ENCODE results near the gene C15orf61. TPM values are rescaled to one million over a fixed set of nuclear protein-coding genes. Genes with fewer than 3 reads are reported as not detected.

Gene C15orf61
- polyA plus RNA-seq (2011; rRNA removed) (2.3 and 3.2 TPM in 2 replicates), polyA minus RNA-seq (2011; rRNA and poly(A)+ RNA removed) (1.6 and 2.9 TPM in 2 replicates)

- ChIA-PET CTCF (interaction anchor here (0.6 to 1.3 kb wide), 5 partner anchors 9 to 1525 kb away, joined by 3 to 5 read pairs (median 3); no protein-coding TSS in a partner anchor), POLR2A (interaction anchor here (0.5 to 1.5 kb wide), 3 partner anchors 11 to 265 kb away, joined by 3 read pairs; no protein-coding TSS in a partner anchor)
- DNase-seq (ENCODE audit: low read depth, low spot score): no peak
- no peaks in the 10 kb centered on the region; the same call in 1 of the 2 replicates for H3K9me3 ChIP-seq (ENCODE audit: control insufficient read depth, insufficient read depth, low read length)
- H3K4me3 ChIP-seq (ENCODE audit: low read depth, low read length): peak within 1 kb of the TSS; percentile 82
- TF ChIP-seq, protein P1, sequence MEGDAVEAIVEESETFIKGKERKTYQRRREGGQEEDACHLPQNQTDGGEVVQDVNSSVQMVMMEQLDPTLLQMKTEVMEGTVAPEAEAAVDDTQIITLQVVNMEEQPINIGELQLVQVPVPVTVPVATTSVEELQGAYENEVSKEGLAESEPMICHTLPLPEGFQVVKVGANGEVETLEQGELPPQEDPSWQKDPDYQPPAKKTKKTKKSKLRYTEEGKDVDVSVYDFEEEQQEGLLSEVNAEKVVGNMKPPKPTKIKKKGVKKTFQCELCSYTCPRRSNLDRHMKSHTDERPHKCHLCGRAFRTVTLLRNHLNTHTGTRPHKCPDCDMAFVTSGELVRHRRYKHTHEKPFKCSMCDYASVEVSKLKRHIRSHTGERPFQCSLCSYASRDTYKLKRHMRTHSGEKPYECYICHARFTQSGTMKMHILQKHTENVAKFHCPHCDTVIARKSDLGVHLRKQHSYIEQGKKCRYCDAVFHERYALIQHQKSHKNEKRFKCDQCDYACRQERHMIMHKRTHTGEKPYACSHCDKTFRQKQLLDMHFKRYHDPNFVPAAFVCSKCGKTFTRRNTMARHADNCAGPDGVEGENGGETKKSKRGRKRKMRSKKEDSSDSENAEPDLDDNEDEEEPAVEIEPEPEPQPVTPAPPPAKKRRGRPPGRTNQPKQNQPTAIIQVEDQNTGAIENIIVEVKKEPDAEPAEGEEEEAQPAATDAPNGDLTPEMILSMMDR (IDR thresholded peaks at IDR 0.05; ENCODE audit: low read depth, low read length): 0 out of 2 replicates have a peak, but pooled peaks have one; percentile 10
- peak within 1 kb of the TSS; percentile 90 for H3K27ac ChIP-seq (ENCODE audit: low read depth, low read length)
- no peaks in the 10 kb centered on the region for H3K27me3 ChIP-seq (ENCODE audit: control insufficient read depth, insufficient read depth, low read length)
Measured at GRCh38 chr15:67521029-67521782, at the start of gene C15orf61. Gene C15orf61, plus strand, starts transcription at chr15:67521131. Its CDS starts 118 bp downstream, at chr15:67521249.

- H3K27me3 ChIP-seq (ENCODE audit: control insufficient read depth, insufficient read depth, low read length): no peaks in the 10 kb centered on the region
- CTCF ChIA-PET: no interaction called here
- peak; percentile 29 for DNase-seq (ENCODE audit: low read depth, low spot score)
- H3K9me3 ChIP-seq (ENCODE audit: control insufficient read depth, insufficient read depth, low read length): no peaks in the 10 kb centered on the region
- H3K4me3 ChIP-seq (ENCODE audit: low read depth, low read length): no peak overlapping the region
- no peak overlapping the region for H3K27ac ChIP-seq (ENCODE audit: low read depth, low read length)
- TF ChIP-seq, protein P1 (IDR thresholded peaks at IDR 0.05; ENCODE audit: low read depth, low read length): no peak
- POLR2A ChIA-PET: interaction anchor here (0.5 kb wide), 1 partner anchor 309 kb away, joined by 12 read pairs; no protein-coding TSS in a partner anchor
Measured at GRCh38 chr15:67472957-67473356, 48.0 kb upstream of the C15orf61 start.

GRCh38 chr15:67474405-67475110, 46.4 kb upstream of the C15orf61 start:
- TF ChIP-seq, protein P1 (IDR thresholded peaks at IDR 0.05; ENCODE audit: low read depth, low read length): no peak
- DNase-seq (ENCODE audit: low read depth, low spot score): no peak
- Histone ChIP-seq H3K4me3 (ENCODE audit: low read depth, low read length) (no peak overlapping the region), H3K27ac (ENCODE audit: low read depth, low read length) (no peak overlapping the region), H3K27me3 (ENCODE audit: control insufficient read depth, insufficient read depth, low read length) (peaks cover 4% of the 10 kb centered on the region), H3K9me3 (ENCODE audit: control insufficient read depth, insufficient read depth, low read length) (no peaks in the 10 kb centered on the region)
- ChIA-PET CTCF (no interaction called here), POLR2A (no interaction called here)

- Histone ChIP-seq H3K27ac (ENCODE audit: low read depth, low read length) (no peak overlapping the region), H3K4me3 (ENCODE audit: low read depth, low read length) (no peak overlapping the region), H3K9me3 (ENCODE audit: control insufficient read depth, insufficient read depth, low read length) (no peaks in the 10 kb centered on the region), H3K27me3 (ENCODE audit: control insufficient read depth, insufficient read depth, low read length) (peaks cover 4% of the 10 kb centered on the region)
- ChIA-PET CTCF (interaction anchor here (2.0 kb wide), 1 partner anchor 23 kb away, joined by 7 read pairs; no protein-coding TSS in a partner anchor), POLR2A (no interaction called here)
- no peak for DNase-seq (ENCODE audit: low read depth, low spot score)
- TF ChIP-seq, protein P1 (IDR thresholded peaks at IDR 0.05; ENCODE audit: low read depth, low read length): no peak
Measured at GRCh38 chr15:67479781-67480505, 41.0 kb upstream of the C15orf61 start.
